ENCODE measurements around the gene HNRNPA3. TPM values are rescaled to one million over a fixed set of nuclear protein-coding genes. Genes with fewer than 3 reads are reported as not detected.

Gene HNRNPA3
- 26.8 TPM for total RNA-seq (2013)
- polyA plus RNA-seq (10 to 100 TPM; 26.5 to 71.7 (median 43.0) TPM), polyA minus RNA-seq (22.4 and 24.7 TPM in 2 replicates), total RNA-seq (44.6 to 181 (median 104) reads per million in 11 experiments)

DNA sequence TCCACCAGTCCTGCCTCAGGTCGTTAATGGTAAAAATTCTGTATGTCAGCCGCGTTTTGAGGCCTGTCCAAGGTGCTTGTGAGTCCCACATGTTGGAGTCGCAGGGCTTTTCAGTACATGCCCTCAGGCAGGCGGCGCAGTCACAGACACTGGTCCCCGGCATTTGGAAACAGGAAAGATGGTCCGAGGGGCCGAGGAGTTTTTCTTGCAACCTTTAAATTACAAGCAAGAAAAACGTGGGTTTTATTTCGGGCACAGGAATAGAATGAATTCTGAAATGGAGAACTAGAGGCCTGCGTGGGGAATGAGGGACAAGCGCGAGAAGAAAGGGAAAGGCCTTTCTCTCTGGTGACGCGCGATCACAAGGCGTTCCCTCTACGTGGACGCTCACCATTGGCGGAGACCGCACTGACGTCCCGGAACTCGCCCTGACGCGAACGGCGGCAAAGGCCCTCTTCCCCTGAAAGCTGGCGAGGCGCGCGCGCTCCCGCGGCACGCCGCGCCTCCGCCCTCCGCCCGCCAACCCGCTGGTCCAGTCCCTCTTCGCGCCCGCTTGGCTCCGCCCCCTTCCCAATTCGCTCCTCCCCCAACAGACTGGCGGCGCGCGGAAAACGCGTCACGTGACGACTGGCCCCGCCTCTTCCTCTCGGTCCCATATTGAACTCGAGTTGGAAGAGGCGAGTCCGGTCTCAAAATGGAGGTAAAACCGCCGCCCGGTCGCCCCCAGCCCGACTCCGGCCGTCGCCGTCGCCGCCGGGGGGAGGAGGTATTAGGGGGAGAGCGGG is at the start of gene HNRNPA3:
Gene HNRNPA3 (plus strand): TSS at position 689 of the 785 bp plus-strand sequence. CDS start 6 bp downstream, at position 695.
- peak; percentile 98 to 100 (median 100) for DNase-seq
- H3K36me3 ChIP-seq (replicated peaks in 1 of 2; ENCODE audit: control insufficient read depth in 1 of 2, insufficient read depth in 2 of 2, low read length in 2 of 2): peaks cover 20 to 27% of the 10 kb centered on the region in 2 donors
- H3K9ac ChIP-seq (ENCODE audit: insufficient read depth, low read length, poor library complexity, severe bottlenecking): peak within 1 kb of the TSS; percentile 98
- H3K4me3 ChIP-seq (replicated peaks in 1 of 3; ENCODE audit: low read depth in 2 of 3, low read length in 3 of 3): peak within 1 kb of the TSS; percentile 64 to 100 (median 96)
- H2AFZ ChIP-seq (ENCODE audit: insufficient read depth, low read depth, low read length, poor library complexity, severe bottlenecking): no peak within 1 kb of the TSS
- peaks cover 22 to 28% of the 10 kb centered on the region in 2 donors for H3K4me1 ChIP-seq (ENCODE audit: control insufficient read depth in 1 of 2, insufficient read depth in 2 of 2, low read length in 2 of 2)
- H3K79me2 ChIP-seq (ENCODE audit: insufficient read depth, low read length): peaks cover 58% of the 10 kb centered on the region
- peak within 1 kb of the TSS; percentile 88 to 94 for H3K4me3 Mint-ChIP-seq
- peaks cover 41% of the 10 kb centered on the region for H4K20me1 ChIP-seq (ENCODE audit: insufficient read depth, low read length)
- peaks cover 28 to 32% of the 10 kb centered on the region in 2 donors for H3K36me3 Mint-ChIP-seq
- H3K27ac Mint-ChIP-seq: peak within 1 kb of the TSS; percentile 99 to 100 (median 100)
- peak within 1 kb of the TSS; percentile 99 to 100 for H3K27ac ChIP-seq (ENCODE audit: low read depth in 1 of 2, low read length in 2 of 2)
- intact Hi-C loops (cut with micrococcal nuclease): loop anchor here in 1 of 2 donors (2.0 to 5.0 kb wide), 2 partner anchors 45 to 53 kb away; partner anchors contain the start of gene NFE2L2
- peaks cover 38% of the 10 kb centered on the region for H3K4me1 Mint-ChIP-seq
- TF ChIP-seq, protein P1, sequence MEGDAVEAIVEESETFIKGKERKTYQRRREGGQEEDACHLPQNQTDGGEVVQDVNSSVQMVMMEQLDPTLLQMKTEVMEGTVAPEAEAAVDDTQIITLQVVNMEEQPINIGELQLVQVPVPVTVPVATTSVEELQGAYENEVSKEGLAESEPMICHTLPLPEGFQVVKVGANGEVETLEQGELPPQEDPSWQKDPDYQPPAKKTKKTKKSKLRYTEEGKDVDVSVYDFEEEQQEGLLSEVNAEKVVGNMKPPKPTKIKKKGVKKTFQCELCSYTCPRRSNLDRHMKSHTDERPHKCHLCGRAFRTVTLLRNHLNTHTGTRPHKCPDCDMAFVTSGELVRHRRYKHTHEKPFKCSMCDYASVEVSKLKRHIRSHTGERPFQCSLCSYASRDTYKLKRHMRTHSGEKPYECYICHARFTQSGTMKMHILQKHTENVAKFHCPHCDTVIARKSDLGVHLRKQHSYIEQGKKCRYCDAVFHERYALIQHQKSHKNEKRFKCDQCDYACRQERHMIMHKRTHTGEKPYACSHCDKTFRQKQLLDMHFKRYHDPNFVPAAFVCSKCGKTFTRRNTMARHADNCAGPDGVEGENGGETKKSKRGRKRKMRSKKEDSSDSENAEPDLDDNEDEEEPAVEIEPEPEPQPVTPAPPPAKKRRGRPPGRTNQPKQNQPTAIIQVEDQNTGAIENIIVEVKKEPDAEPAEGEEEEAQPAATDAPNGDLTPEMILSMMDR (IDR thresholded peaks at IDR 0.05): no peak
- H3K27me3 Mint-ChIP-seq (ENCODE audit: low read depth in 3 of 3): no peaks in the 10 kb centered on the region
- WGBS (ENCODE audit: insufficient coverage): under 1% methylated on average over 55 of the region's 74 CpGs
- H3K9me3 ChIP-seq (replicated peaks in 1 of 2; ENCODE audit: control insufficient read depth in 1 of 2, insufficient read depth in 1 of 2, low read length in 2 of 2): no peaks in the 10 kb centered on the region
- no peaks in the 10 kb centered on the region for H3K27me3 ChIP-seq (ENCODE audit: control insufficient read depth in 2 of 2, insufficient read depth in 2 of 2, low read length in 2 of 2)
- peak within 1 kb of the TSS; percentile 90 for H3K4me2 ChIP-seq (replicated peaks; ENCODE audit: extremely low read depth, low read length, poor library complexity, severe bottlenecking)
- peaks cover 0 to 3% (median 0%) of the 10 kb centered on the region in 7 donors for H3K9me3 Mint-ChIP-seq

DNA sequence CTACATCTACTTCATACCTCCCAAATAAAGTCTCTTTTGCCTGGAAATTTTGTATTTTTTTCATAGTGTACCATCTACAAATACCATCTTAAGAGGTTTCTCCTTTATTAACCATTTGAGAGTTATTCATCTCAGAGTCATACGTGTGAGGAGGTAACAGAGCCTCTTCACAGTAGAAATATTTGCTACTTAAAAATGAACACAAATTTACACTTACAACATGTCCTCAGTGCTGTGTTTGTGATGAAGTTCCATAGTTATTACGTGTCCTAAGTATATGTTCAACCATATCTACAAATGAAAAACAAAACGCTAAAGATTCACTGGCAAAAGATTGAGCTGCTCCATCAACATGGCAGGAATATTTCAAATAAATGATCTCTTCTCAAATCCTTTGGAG is 48.5 kb upstream of the HNRNPA3 start:
- TF ChIP-seq, protein P1 (IDR thresholded peaks at IDR 0.05): no peak
- Histone ChIP-seq H3K9ac (ENCODE audit: insufficient read depth, low read length, poor library complexity, severe bottlenecking) (no peak overlapping the region), H3K9me3 (replicated peaks in 1 of 2; ENCODE audit: control insufficient read depth in 1 of 2, insufficient read depth in 1 of 2, low read length in 2 of 2) (no peaks in the 10 kb centered on the region), H2AFZ (ENCODE audit: insufficient read depth, low read depth, low read length, poor library complexity, severe bottlenecking) (peak overlapping the region; percentile 79), H4K20me1 (ENCODE audit: insufficient read depth, low read length) (no peaks in the 10 kb centered on the region), H3K4me2 (replicated peaks; ENCODE audit: extremely low read depth, low read length, poor library complexity, severe bottlenecking) (peak overlapping the region; percentile 86), H3K27me3 (ENCODE audit: control insufficient read depth in 2 of 2, insufficient read depth in 2 of 2, low read length in 2 of 2) (peaks cover 2% of the 10 kb centered on the region in 2 donors), H3K36me3 (replicated peaks in 1 of 2; ENCODE audit: control insufficient read depth in 1 of 2, insufficient read depth in 2 of 2, low read length in 2 of 2) (no peaks in the 10 kb centered on the region), H3K27ac (ENCODE audit: low read depth in 1 of 2, low read length in 2 of 2) (no peak overlapping the region), H3K79me2 (ENCODE audit: insufficient read depth, low read length) (no peaks in the 10 kb centered on the region), H3K4me3 (replicated peaks in 1 of 3; ENCODE audit: low read depth in 2 of 3, low read length in 3 of 3) (peak overlapping the region in 1 of 3 experiments; percentile 79), H3K4me1 (ENCODE audit: control insufficient read depth in 1 of 2, insufficient read depth in 2 of 2, low read length in 2 of 2) (peaks cover 19% of the 10 kb centered on the region in 2 donors)
- WGBS (ENCODE audit: insufficient coverage): no CpG with 5 or more reads among the region's 3 CpGs
- H3K36me3 Mint-ChIP-seq: no peaks in the 10 kb centered on the region
- H3K27ac Mint-ChIP-seq: no peak overlapping the region
- intact Hi-C loops (cut with micrococcal nuclease): loop anchor here (2.0 to 10.0 kb wide), 5 partner anchors 101 to 451 kb away; partner anchors contain the start of gene NFE2L2 (in 1 of the 2)
- peaks cover 16% of the 10 kb centered on the region for H3K4me1 Mint-ChIP-seq
- H3K4me3 Mint-ChIP-seq: no peak overlapping the region
- no peaks in the 10 kb centered on the region for H3K27me3 Mint-ChIP-seq (ENCODE audit: low read depth in 3 of 3)
- no peak for DNase-seq
- no peaks in the 10 kb centered on the region for H3K9me3 Mint-ChIP-seq
